Measurements from ENCODE around the gene ARG2. TPM values are rescaled to one million over a fixed set of nuclear protein-coding genes. Genes with fewer than 3 reads are reported as not detected.

The ARG2 gene
- total RNA-seq, 1 experiment from 2014 or later: 7.0 TPM

DNA sequence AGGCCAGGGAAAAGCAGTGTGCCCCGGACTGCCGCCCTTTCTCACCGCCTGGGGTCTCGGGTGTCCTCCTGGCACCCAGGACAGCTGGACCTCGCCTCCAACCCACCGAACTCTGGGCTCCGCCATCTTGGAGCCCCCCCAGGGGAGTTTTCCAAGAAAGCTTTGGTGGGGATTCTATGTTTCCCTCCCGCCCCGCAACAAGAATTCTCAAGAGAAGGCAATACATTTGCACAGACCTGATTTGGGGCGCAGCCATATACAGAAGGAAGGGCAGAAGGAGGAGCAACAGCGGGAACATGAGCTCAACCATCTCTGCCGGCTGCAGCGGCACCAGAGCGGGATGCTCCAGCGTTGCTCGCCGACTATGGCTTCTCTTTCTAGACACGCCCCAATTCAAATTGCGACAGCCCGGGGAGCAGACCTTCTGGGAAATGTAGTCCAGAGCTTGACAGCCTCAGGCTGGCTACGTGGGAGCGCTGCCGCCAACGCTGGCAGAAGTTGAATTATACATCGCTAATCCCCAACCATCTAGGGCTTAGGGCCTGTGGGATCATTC, 75.8 kb downstream of the ARG2 start, which contains the start of gene RDH11:
Gene RDH11 (minus strand): TSS at position 371 of the 556 bp plus-strand sequence. CDS start 61 bp downstream, at position 310.
- Histone ChIP-seq H3K9me3 (ENCODE audit: control insufficient read depth in 1 of 2, insufficient read depth in 1 of 2, low read depth in 1 of 2, low read length in 2 of 2) (no peaks in the 10 kb centered on the region), H2AFZ (ENCODE audit: low read depth, low read length, poor library complexity, severe bottlenecking) (peak within 1 kb of the TSS; percentile 80), H3K9me2 (ENCODE audit: insufficient read depth) (no peaks in the 10 kb centered on the region), H3K36me3 (ENCODE audit: control insufficient read depth in 1 of 2, insufficient read depth in 2 of 2, low read length in 2 of 2) (peaks cover 16 to 20% of the 10 kb centered on the region in 2 experiments), H3K4me1 (ENCODE audit: control insufficient read depth in 1 of 2, insufficient read depth in 2 of 2, low read length in 2 of 2) (peaks cover 8 to 29% of the 10 kb centered on the region in 2 experiments; a peak in 3 of 4 replicates), H4K20me1 (ENCODE audit: insufficient read depth) (no peaks in the 10 kb centered on the region), H3K79me2 (ENCODE audit: insufficient read depth, low read length) (peaks cover 44% of the 10 kb centered on the region), H3K27ac (ENCODE audit: low read depth, low read length) (peak within 1 kb of the TSS; percentile 80), H3K9ac (ENCODE audit: low read length) (peak within 1 kb of the TSS; percentile 78), H3K27me3 (ENCODE audit: insufficient read depth, low read length) (no peaks in the 10 kb centered on the region), H3K4me3 (replicated peaks in 1 of 2; ENCODE audit: low read depth in 1 of 2, low read length in 2 of 2) (peak within 1 kb of the TSS; percentile 87 to 92), H3K4me2 (ENCODE audit: low read length) (peak within 1 kb of the TSS; percentile 85)
- ChIA-PET CTCF (interaction anchor here (1.0 to 1.8 kb wide), 2 partner anchors 9 to 29 kb away, joined by 3 to 16 read pairs; no protein-coding TSS in a partner anchor), RAD21 (ENCODE audit: low non-redundant PET in 1 of 2, low total read pairs in 2 of 2, uncharacterized antibody in 2 of 2, unreplicated experiment in 2 of 2) (interaction anchor here (1.0 kb wide), 2 partner anchors 9 kb away, joined by 5 to 7 read pairs; no protein-coding TSS in a partner anchor), POLR2A (interaction anchor here (0.9 to 1.7 kb wide), 8 partner anchors 9 to 281 kb away, joined by 3 to 9 read pairs (median 4); partner anchors contain the start of genes ARG2, PIGH and PLEKHH1)
- BruUV-seq (replicated peaks): no TSS peak
- DNase-seq (ENCODE audit: low read depth, low spot score) (peak; percentile 85), ATAC-seq (peak; percentile 91)
- intact Hi-C loops (cut with micrococcal nuclease): loop anchor here (2.0 kb wide), 1 partner anchor 77 kb away; the partner anchor contains the start of gene ARG2
- TF ChIP-seq, protein P1, sequence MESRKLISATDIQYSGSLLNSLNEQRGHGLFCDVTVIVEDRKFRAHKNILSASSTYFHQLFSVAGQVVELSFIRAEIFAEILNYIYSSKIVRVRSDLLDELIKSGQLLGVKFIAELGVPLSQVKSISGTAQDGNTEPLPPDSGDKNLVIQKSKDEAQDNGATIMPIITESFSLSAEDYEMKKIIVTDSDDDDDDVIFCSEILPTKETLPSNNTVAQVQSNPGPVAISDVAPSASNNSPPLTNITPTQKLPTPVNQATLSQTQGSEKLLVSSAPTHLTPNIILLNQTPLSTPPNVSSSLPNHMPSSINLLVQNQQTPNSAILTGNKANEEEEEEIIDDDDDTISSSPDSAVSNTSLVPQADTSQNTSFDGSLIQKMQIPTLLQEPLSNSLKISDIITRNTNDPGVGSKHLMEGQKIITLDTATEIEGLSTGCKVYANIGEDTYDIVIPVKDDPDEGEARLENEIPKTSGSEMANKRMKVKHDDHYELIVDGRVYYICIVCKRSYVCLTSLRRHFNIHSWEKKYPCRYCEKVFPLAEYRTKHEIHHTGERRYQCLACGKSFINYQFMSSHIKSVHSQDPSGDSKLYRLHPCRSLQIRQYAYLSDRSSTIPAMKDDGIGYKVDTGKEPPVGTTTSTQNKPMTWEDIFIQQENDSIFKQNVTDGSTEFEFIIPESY (IDR thresholded peaks at IDR 0.05; ENCODE audit: extremely low read depth, insufficient replicate concordance, low read length): no peak
- no peak for TF ChIP-seq CBX3 (IDR thresholded peaks at IDR 0.05; ENCODE audit: low read depth)
- no peak for TF ChIP-seq EZH2phosphoT487 (IDR thresholded peaks at IDR 0.05; ENCODE audit: borderline replicate concordance)
- peak; percentile 59 for TF ChIP-seq SP1 (IDR thresholded peaks at IDR 0.05; ENCODE audit: low read depth)
- TF ChIP-seq RAD21 (IDR thresholded peaks at IDR 0.05; ENCODE audit: low read depth): no peak
- no peak for TF ChIP-seq EZH2 (IDR thresholded peaks at IDR 0.05)
- peak; percentile 62 for TF ChIP-seq SIN3A (IDR thresholded peaks at IDR 0.05; ENCODE audit: low read depth)
- TF ChIP-seq, protein P2, sequence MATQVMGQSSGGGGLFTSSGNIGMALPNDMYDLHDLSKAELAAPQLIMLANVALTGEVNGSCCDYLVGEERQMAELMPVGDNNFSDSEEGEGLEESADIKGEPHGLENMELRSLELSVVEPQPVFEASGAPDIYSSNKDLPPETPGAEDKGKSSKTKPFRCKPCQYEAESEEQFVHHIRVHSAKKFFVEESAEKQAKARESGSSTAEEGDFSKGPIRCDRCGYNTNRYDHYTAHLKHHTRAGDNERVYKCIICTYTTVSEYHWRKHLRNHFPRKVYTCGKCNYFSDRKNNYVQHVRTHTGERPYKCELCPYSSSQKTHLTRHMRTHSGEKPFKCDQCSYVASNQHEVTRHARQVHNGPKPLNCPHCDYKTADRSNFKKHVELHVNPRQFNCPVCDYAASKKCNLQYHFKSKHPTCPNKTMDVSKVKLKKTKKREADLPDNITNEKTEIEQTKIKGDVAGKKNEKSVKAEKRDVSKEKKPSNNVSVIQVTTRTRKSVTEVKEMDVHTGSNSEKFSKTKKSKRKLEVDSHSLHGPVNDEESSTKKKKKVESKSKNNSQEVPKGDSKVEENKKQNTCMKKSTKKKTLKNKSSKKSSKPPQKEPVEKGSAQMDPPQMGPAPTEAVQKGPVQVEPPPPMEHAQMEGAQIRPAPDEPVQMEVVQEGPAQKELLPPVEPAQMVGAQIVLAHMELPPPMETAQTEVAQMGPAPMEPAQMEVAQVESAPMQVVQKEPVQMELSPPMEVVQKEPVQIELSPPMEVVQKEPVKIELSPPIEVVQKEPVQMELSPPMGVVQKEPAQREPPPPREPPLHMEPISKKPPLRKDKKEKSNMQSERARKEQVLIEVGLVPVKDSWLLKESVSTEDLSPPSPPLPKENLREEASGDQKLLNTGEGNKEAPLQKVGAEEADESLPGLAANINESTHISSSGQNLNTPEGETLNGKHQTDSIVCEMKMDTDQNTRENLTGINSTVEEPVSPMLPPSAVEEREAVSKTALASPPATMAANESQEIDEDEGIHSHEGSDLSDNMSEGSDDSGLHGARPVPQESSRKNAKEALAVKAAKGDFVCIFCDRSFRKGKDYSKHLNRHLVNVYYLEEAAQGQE (IDR thresholded peaks at IDR 0.05; ENCODE audit: low read depth): no peak
- TF ChIP-seq, protein P3, sequence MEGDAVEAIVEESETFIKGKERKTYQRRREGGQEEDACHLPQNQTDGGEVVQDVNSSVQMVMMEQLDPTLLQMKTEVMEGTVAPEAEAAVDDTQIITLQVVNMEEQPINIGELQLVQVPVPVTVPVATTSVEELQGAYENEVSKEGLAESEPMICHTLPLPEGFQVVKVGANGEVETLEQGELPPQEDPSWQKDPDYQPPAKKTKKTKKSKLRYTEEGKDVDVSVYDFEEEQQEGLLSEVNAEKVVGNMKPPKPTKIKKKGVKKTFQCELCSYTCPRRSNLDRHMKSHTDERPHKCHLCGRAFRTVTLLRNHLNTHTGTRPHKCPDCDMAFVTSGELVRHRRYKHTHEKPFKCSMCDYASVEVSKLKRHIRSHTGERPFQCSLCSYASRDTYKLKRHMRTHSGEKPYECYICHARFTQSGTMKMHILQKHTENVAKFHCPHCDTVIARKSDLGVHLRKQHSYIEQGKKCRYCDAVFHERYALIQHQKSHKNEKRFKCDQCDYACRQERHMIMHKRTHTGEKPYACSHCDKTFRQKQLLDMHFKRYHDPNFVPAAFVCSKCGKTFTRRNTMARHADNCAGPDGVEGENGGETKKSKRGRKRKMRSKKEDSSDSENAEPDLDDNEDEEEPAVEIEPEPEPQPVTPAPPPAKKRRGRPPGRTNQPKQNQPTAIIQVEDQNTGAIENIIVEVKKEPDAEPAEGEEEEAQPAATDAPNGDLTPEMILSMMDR (IDR thresholded peaks at IDR 0.05 in 2 of 3, conservative IDR thresholded peaks at IDR 0.05 in 1 of 3; ENCODE audit: borderline replicate concordance in 1 of 3, insufficient read depth in 1 of 3, low read depth in 2 of 3, low read length in 2 of 3): no peak
- no peak for TF ChIP-seq TCF7L2 (IDR thresholded peaks at IDR 0.05; ENCODE audit: borderline replicate concordance, extremely low read depth, insufficient read depth, insufficient read length)
- TF ChIP-seq, protein P4, sequence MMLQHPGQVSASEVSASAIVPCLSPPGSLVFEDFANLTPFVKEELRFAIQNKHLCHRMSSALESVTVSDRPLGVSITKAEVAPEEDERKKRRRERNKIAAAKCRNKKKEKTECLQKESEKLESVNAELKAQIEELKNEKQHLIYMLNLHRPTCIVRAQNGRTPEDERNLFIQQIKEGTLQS (IDR thresholded peaks at IDR 0.05): no peak
- TF ChIP-seq POLR2A (IDR thresholded peaks at IDR 0.05; ENCODE audit: borderline replicate concordance, extremely low read depth, insufficient read depth, insufficient read length): peak; percentile 76
- no peak for TF ChIP-seq JUND (IDR thresholded peaks at IDR 0.05)
- TF ChIP-seq ELF1 (IDR thresholded peaks at IDR 0.05; ENCODE audit: borderline replicate concordance, low read depth): no peak
- TF ChIP-seq, protein P5, sequence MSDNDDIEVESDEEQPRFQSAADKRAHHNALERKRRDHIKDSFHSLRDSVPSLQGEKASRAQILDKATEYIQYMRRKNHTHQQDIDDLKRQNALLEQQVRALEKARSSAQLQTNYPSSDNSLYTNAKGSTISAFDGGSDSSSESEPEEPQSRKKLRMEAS (IDR thresholded peaks at IDR 0.05): peak; percentile 12; the same call in 1 of the 2 replicates
- peak; percentile 93 for TF ChIP-seq CEBPB (IDR thresholded peaks at IDR 0.05; ENCODE audit: low read depth)
- TF ChIP-seq YY1 (IDR thresholded peaks at IDR 0.05; ENCODE audit: extremely low read depth, insufficient replicate concordance, low read depth, low read length): peak; percentile 80
- no peak for TF ChIP-seq FOSL1 (IDR thresholded peaks at IDR 0.05; ENCODE audit: low read depth)
- peak; percentile 96 for TF ChIP-seq POLR2AphosphoS5 (IDR thresholded peaks at IDR 0.05; ENCODE audit: low read depth, low read length)
- TF ChIP-seq ZFX (IDR thresholded peaks at IDR 0.05): no peak
